Trophoblast cell (in vitro differentiated cells and primary cell): ENCODE measurements around the gene EPB41. TPM values are rescaled to one million over a fixed set of nuclear protein-coding genes. Genes with fewer than 3 reads are reported as not detected.

ENCODE experiments used
- DNase-seq, 2 donors: peaks; one replicate each; pipeline ENCODE4 v3.0.0-alpha.2; 2016
- H2AFZ ChIP-seq: 2 replicates; pipeline ENCODE4 v1.6.1; 2013; ENCODE audit warnings: low read length, moderate library complexity, mild to moderate bottlenecking; ENCODE audit not compliant: insufficient read depth, poor library complexity
- H2AK5ac ChIP-seq: 2 replicates; pipeline ENCODE4 v1.6.1; 2013; ENCODE audit warnings: mild to moderate bottlenecking, low read length
- H2BK120ac ChIP-seq: 2 replicates; pipeline ENCODE4 v1.6.1; 2013; ENCODE audit warnings: low read length, mild to moderate bottlenecking, moderate library complexity; ENCODE audit not compliant: insufficient read depth, poor library complexity
- H2BK12ac ChIP-seq: 2 replicates; pipeline ENCODE4 v1.6.1; 2013; ENCODE audit warnings: mild to moderate bottlenecking, low read length, moderate library complexity
- H2BK5ac ChIP-seq: 2 replicates; pipeline ENCODE4 v1.6.1; 2013; ENCODE audit warnings: low read length, low read depth, moderate library complexity, mild to moderate bottlenecking; ENCODE audit not compliant: poor library complexity
- H3K14ac ChIP-seq: 2 replicates; pipeline ENCODE4 v1.6.1; 2013; ENCODE audit warnings: mild to moderate bottlenecking, low read length
- H3K18ac ChIP-seq: 2 replicates; pipeline ENCODE4 v1.6.1; 2013; ENCODE audit warnings: mild to moderate bottlenecking, low read length
- H3K23ac ChIP-seq: 2 replicates; pipeline ENCODE4 v1.6.1; 2013; ENCODE audit warnings: low read length
- H3K27ac ChIP-seq: 2 replicates; pipeline ENCODE4 v1.5.1; 2013; ENCODE audit warnings: low read depth, mild to moderate bottlenecking, inconsistent platforms, low read length, moderate library complexity
- H3K27me3 ChIP-seq: 2 replicates; pipeline ENCODE4 v1.6.1; 2013; ENCODE audit warnings: inconsistent platforms, mild to moderate bottlenecking, low read length, moderate library complexity; ENCODE audit not compliant: insufficient read depth
- H3K36me3 ChIP-seq, 2 experiments: 1 replicate in 1 of 2; 2 replicates in 1 of 2; pipeline ENCODE4 v1.6.1; 2013; ENCODE audit warnings: low read length in 2 of 2, mild to moderate bottlenecking in 2 of 2, moderate library complexity in 1 of 2; ENCODE audit not compliant: insufficient read depth in 2 of 2, control insufficient read depth in 1 of 2
- H3K4ac ChIP-seq: 2 replicates; pipeline ENCODE4 v1.6.1; 2013; ENCODE audit warnings: low read depth, mild to moderate bottlenecking, low read length, moderate library complexity
- H3K4me1 ChIP-seq, 2 experiments: 1 replicate in 1 of 2; 2 replicates in 1 of 2; pipeline ENCODE4 v1.6.1; 2013; ENCODE audit warnings: low read length in 2 of 2, mild to moderate bottlenecking in 2 of 2, moderate library complexity in 1 of 2; ENCODE audit not compliant: insufficient read depth in 2 of 2, control insufficient read depth in 1 of 2
- H3K4me2 ChIP-seq: 2 replicates; pipeline ENCODE4 v1.6.1; 2013; ENCODE audit warnings: inconsistent platforms, mild to moderate bottlenecking, low read length, moderate library complexity
- H3K4me3 ChIP-seq: 2 replicates; pipeline ENCODE4 v1.5.1; 2013; ENCODE audit warnings: mild to moderate bottlenecking, low read depth, low read length, inconsistent platforms
- H3K79me1 ChIP-seq: one replicate; pipeline ENCODE4 v1.6.1; 2013; ENCODE audit warnings: low read length
- H3K79me2 ChIP-seq: 2 replicates; pipeline ENCODE4 v1.6.1; 2013; ENCODE audit warnings: low read length, mild to moderate bottlenecking; ENCODE audit not compliant: control insufficient read depth, insufficient read depth, poor library complexity
- H3K9ac ChIP-seq: 2 replicates; pipeline ENCODE4 v1.6.1; 2013; ENCODE audit warnings: mild to moderate bottlenecking, low read length
- H3K9me3 ChIP-seq: 2 replicates; pipeline ENCODE4 v1.6.1; 2013; ENCODE audit warnings: low read depth, mild to moderate bottlenecking, control low read depth, inconsistent platforms, low read length; ENCODE audit not compliant: insufficient read depth
- H4K12ac ChIP-seq: 2 replicates; pipeline ENCODE4 v1.6.1; 2013; ENCODE audit warnings: low read depth, mild to moderate bottlenecking, low read length, moderate library complexity
- H4K8ac ChIP-seq: 2 replicates; pipeline ENCODE4 v1.6.1; 2013; ENCODE audit warnings: low read depth, mild to moderate bottlenecking, low read length, moderate library complexity
- H4K91ac ChIP-seq: one replicate; pipeline ENCODE4 v1.6.1; 2013; ENCODE audit warnings: low read depth, mild to moderate bottlenecking, low read length, moderate library complexity
- WGBS: extraction: QIAGEN DNeasy Blood & Tissue Kit; methylation state at CpG from one replicate; pipeline ENCODE4 v1.1.7; 2013; ENCODE audit warnings: missing lambda C conversion rate; ENCODE audit not compliant: insufficient read length, insufficient coverage; ENCODE audit errors: extremely low coverage; 5-methylcytosine and 5-hydroxymethylcytosine counted together
- polyA plus RNA-seq: library from polyadenylated mRNA; stranded (reverse); fragments of 200-250 nt; gene quantifications from 2 replicates; pipeline ENCODE4 v1.2.3, GENCODE V29; 2013

The EPB41 gene
- 28.3 and 29.8 TPM in 2 replicates for polyA plus RNA-seq

DNA sequence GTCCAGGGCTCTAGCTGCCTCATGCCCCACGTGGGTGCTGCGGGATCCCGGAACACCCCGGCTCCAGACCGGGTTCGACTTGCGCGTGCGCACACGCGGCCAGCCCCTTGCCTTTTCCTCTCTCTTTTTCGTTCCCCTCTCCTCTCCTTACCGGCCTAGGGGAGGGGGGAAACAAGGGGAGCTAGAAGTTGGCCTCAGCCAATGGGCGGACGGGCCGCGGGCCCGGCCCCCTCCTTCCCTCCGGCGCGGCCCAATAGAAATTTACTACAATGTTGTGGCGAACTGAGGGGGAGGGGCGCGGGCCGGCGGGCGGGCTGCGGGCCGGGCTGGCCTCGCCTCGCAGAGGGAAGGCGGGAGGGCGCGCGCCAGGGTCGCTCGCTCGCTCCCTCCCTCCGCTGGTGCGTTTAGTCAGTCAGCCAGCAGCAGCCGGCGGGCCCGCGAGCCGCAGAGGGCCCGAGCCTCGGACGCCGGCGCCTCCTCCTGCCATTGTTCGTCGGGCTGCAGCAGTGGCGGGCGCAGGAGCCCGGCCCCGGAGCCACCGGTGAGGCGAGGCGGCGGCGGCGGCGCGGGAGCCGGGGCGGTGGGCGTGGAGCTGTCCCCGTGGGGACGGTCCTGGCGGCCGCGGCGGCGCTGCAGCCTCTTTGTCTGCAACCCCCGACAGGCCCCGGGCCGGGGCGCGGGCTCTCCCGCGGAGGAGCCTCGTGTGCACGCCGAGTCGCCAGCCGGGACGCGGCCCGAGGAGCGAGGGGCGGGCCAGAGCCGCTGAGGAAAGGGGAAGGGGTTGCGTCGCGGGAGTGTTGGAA is at the start of gene EPB41:
Gene EPB41 (plus strand): TSS at position 342 of the 803 bp plus-strand sequence. CDS start 72,869 bp downstream, outside the sequence.
- peaks cover 8% of the 10 kb centered on the region for H3K79me1 ChIP-seq
- H3K14ac ChIP-seq: peak within 1 kb of the TSS; percentile 34
- H4K8ac ChIP-seq: peak within 1 kb of the TSS; percentile 70
- H3K27ac ChIP-seq: peak within 1 kb of the TSS; percentile 55
- H3K18ac ChIP-seq: peak within 1 kb of the TSS; percentile 85
- peak within 1 kb of the TSS; percentile 68 for H2BK120ac ChIP-seq
- no peaks in the 10 kb centered on the region for H3K79me2 ChIP-seq
- H2BK5ac ChIP-seq: peak within 1 kb of the TSS; percentile 43
- H2BK12ac ChIP-seq: no peak within 1 kb of the TSS
- H3K4ac ChIP-seq: peak within 1 kb of the TSS; percentile 46
- no CpG with 5 or more reads among the region's 95 CpGs for WGBS
- no peaks in the 10 kb centered on the region for H3K9me3 ChIP-seq
- H3K27me3 ChIP-seq: no peaks in the 10 kb centered on the region
- H3K4me3 ChIP-seq: peak within 1 kb of the TSS; percentile 80
- peak within 1 kb of the TSS; percentile 92 for H2AFZ ChIP-seq
- peak within 1 kb of the TSS; percentile 79 for H3K4me2 ChIP-seq
- no peak within 1 kb of the TSS for H2AK5ac ChIP-seq
- peaks cover 3 to 6% of the 10 kb centered on the region in 2 experiments for H3K4me1 ChIP-seq
- H4K91ac ChIP-seq: peak within 1 kb of the TSS; percentile 52
- H3K9ac ChIP-seq: peak within 1 kb of the TSS; percentile 64
- peak; percentile 78 to 82 for DNase-seq
- H3K36me3 ChIP-seq: peaks cover 0 to 2% of the 10 kb centered on the region in 2 experiments
- H4K12ac ChIP-seq: peak within 1 kb of the TSS; percentile 63
- no peak within 1 kb of the TSS for H3K23ac ChIP-seq

DNA sequence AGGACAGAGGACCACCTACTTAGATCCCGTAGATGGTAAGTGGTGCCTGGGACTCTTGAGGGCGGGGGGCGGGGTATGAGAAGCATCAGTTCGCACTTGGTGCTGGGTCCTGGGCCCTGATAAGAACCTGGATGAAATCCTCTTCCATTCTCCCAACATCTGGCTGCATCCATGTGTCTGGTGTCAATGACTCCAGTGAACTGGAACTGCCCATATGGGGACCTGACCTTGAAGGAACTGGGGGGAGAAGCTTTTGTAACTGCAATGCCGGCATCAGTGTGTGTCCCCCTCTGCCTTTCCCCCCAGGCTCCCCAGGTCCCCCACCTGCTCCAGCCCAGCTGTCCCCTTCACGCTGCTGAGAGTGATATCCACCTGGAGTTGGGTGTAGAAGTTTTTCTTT is 49.7 kb upstream of the EPB41 start:
- Histone ChIP-seq H3K23ac (no peak overlapping the region), H3K14ac (no peak overlapping the region), H2BK5ac (no peak overlapping the region), H3K79me1 (no peaks in the 10 kb centered on the region), H3K27ac (no peak overlapping the region), H4K8ac (no peak overlapping the region), H4K12ac (no peak overlapping the region), H3K4ac (no peak overlapping the region), H2BK120ac (no peak overlapping the region), H3K4me3 (no peak overlapping the region), H3K18ac (no peak overlapping the region), H3K79me2 (no peaks in the 10 kb centered on the region), H3K4me2 (no peak overlapping the region), H3K27me3 (no peaks in the 10 kb centered on the region), H3K9me3 (peaks cover 7% of the 10 kb centered on the region), H2AFZ (no peak overlapping the region), H3K4me1 (no peaks in the 10 kb centered on the region), H4K91ac (no peak overlapping the region), H3K9ac (no peak overlapping the region), H2AK5ac (no peak overlapping the region), H3K36me3 (no peaks in the 10 kb centered on the region), H2BK12ac (no peak overlapping the region)
- DNase-seq: no peak
- WGBS: no CpG with 5 or more reads among the region's 6 CpGs

DNA sequence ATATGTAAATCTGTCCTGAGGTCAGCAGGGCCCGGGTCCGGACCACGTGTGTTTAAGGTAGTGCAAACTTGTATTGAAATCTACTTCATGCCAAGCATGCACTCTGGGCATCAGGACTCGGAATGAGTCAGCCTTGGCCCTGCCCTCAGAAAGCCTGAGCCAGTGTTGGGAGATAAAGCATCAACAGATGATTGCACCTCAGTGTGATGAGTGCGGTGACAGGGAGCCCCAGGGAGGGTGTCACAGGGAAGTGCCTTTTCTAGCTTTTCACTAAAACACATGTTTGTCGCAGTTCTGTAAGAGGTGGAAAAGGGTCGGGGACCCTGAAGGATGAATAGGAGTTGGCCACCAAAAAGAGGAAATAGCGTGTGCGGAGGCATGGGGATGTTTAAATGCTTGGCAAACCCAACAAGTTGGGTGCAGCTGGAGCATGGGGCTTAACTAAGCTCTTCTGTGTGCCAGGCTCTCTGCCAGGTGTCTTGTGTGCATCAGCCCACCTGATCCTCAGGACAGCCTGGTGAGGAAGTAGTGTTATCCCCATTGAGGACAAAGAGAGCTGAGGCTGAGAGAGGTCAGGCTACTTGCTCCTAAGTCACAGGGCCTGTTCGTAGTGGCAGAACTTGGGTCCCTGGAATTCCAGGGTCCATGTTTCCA is 48.2 kb upstream of the EPB41 start:
- Histone ChIP-seq H3K27me3 (no peaks in the 10 kb centered on the region), H3K36me3 (no peaks in the 10 kb centered on the region), H2BK12ac (no peak overlapping the region), H3K27ac (no peak overlapping the region), H3K4me3 (no peak overlapping the region), H3K23ac (no peak overlapping the region), H3K79me2 (peaks cover 2% of the 10 kb centered on the region), H3K9ac (no peak overlapping the region), H2BK120ac (no peak overlapping the region), H3K18ac (no peak overlapping the region), H3K4ac (no peak overlapping the region), H2BK5ac (no peak overlapping the region), H3K14ac (no peak overlapping the region), H4K8ac (no peak overlapping the region), H3K4me2 (no peak overlapping the region), H4K12ac (no peak overlapping the region), H3K9me3 (peaks cover 6% of the 10 kb centered on the region), H3K79me1 (peaks cover 8% of the 10 kb centered on the region), H2AK5ac (no peak overlapping the region), H4K91ac (no peak overlapping the region), H2AFZ (no peak overlapping the region), H3K4me1 (peaks cover 7% of the 10 kb centered on the region in 2 experiments)
- no peak for DNase-seq
- WGBS: no CpG with 5 or more reads among the region's 10 CpGs

DNA sequence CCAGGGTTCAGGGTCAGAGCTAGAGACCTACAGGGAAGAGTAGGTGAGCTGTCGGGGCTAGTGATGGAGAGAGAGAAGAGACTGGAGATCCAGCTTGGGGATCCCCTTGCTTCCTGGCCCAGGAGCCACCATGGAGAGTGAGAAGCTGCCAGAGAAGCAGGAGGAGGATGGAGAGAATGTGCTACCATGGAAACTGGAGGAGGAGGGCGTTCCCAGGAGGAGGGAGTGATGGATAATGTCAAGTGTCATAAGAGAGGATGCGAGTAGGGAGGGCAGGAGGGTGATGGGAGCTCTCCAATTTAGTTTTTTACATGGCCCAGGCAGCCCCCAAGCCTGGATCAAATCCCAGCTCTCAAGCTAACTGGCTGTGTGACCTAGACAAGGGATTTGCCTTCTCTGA is 46.5 kb upstream of the EPB41 start:
- Histone ChIP-seq H3K4me3 (no peak overlapping the region), H3K36me3 (no peaks in the 10 kb centered on the region), H3K4me1 (peaks cover 14 to 18% of the 10 kb centered on the region in 2 experiments), H2BK5ac (no peak overlapping the region), H3K23ac (no peak overlapping the region), H3K27ac (no peak overlapping the region), H3K79me1 (peaks cover 13% of the 10 kb centered on the region), H3K14ac (no peak overlapping the region), H2AFZ (no peak overlapping the region), H4K12ac (no peak overlapping the region), H3K4me2 (no peak overlapping the region), H3K9ac (no peak overlapping the region), H3K27me3 (no peaks in the 10 kb centered on the region), H2BK120ac (no peak overlapping the region), H3K4ac (no peak overlapping the region), H2AK5ac (no peak overlapping the region), H4K91ac (no peak overlapping the region), H2BK12ac (no peak overlapping the region), H4K8ac (no peak overlapping the region), H3K18ac (no peak overlapping the region), H3K9me3 (peaks cover 2% of the 10 kb centered on the region), H3K79me2 (peaks cover 2% of the 10 kb centered on the region)
- no peak for DNase-seq
- no CpG with 5 or more reads among the region's 3 CpGs for WGBS
